Measurements from ENCODE around the gene VWC2L. TPM values are rescaled to one million over a fixed set of nuclear protein-coding genes. Genes with fewer than 3 reads are reported as not detected.

The VWC2L gene
- total RNA-seq, 1 experiment from 2014 or later, result not detected

DNA sequence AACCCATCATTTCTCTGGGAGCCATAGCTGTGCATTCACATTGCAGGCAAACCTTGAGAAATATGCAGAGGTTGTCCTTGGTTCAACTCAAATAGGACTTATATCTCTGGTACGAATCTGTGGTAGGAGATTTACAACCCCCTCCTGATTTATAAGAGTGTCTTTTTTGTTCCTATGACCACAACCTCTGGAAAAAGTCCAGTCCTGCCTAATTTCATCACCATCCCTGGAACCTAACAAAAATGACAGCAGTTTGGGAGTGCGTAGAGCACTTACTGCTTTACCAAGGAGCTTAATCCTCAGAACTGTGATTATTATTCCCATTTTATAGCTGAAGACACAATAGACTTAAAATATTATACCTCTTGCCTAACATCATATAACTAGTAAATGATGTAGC is 66.5 kb downstream of the VWC2L start:
- Mint-ChIP-seq H3K4me3 (ENCODE audit: unreplicated experiment) (no peak overlapping the region), H3K9me3 (ENCODE audit: unreplicated experiment) (no peaks in the 10 kb centered on the region), H3K27ac (ENCODE audit: unreplicated experiment) (no peak overlapping the region), H3K4me1 (ENCODE audit: low read depth, unreplicated experiment) (no peaks in the 10 kb centered on the region), H3K27me3 (ENCODE audit: insufficient read depth, unreplicated experiment) (peaks cover 4% of the 10 kb centered on the region), H3K36me3 (ENCODE audit: insufficient read depth, unreplicated experiment) (no peaks in the 10 kb centered on the region)
- Histone ChIP-seq H3K9me3 (no peaks in the 10 kb centered on the region), H3K27me3 (replicated peaks; ENCODE audit: control insufficient read depth, insufficient read depth, low read length) (no peaks in the 10 kb centered on the region), H3K4me3 (ENCODE audit: low read depth, low read length) (no peak overlapping the region), H3K4me1 (no peaks in the 10 kb centered on the region), H3K36me3 (ENCODE audit: control insufficient read depth, insufficient read depth, low read length) (no peaks in the 10 kb centered on the region)
- BruUV-seq (replicated peaks), result no TSS peak
- DNase-seq, result no peak
- intact Hi-C loops (cut with micrococcal nuclease; ENCODE audit: unreplicated experiment), result no loop called here
- TF ChIP-seq, protein P1, sequence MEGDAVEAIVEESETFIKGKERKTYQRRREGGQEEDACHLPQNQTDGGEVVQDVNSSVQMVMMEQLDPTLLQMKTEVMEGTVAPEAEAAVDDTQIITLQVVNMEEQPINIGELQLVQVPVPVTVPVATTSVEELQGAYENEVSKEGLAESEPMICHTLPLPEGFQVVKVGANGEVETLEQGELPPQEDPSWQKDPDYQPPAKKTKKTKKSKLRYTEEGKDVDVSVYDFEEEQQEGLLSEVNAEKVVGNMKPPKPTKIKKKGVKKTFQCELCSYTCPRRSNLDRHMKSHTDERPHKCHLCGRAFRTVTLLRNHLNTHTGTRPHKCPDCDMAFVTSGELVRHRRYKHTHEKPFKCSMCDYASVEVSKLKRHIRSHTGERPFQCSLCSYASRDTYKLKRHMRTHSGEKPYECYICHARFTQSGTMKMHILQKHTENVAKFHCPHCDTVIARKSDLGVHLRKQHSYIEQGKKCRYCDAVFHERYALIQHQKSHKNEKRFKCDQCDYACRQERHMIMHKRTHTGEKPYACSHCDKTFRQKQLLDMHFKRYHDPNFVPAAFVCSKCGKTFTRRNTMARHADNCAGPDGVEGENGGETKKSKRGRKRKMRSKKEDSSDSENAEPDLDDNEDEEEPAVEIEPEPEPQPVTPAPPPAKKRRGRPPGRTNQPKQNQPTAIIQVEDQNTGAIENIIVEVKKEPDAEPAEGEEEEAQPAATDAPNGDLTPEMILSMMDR (IDR thresholded peaks at IDR 0.05; ENCODE audit: insufficient read depth in 1 of 2, low read depth in 1 of 2, low read length in 1 of 2, severe bottlenecking in 1 of 2, unreplicated experiment in 1 of 2), result no peak
- ChIA-PET CTCF (no interaction called here), POLR2A (no interaction called here)

DNA sequence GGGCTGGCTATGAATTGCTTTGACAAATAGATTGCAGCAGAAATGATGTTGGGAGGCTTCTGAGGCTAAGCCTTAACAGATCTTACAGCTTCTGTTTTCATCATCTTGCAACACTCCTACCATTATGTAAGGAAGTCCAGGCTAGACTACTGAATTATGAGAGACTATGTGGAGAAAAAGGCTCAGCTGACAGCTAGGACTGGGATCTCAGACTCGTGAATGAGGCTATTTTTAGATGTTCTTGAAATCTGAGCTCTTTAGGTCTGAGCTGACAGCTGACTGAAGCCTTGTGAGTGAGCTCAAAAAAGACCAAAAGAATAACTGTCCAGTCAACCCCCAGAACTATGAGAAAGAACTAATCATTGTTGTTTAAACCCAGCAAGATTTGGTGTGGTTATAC is 70.3 kb downstream of the VWC2L start:
- DNase-seq, result no peak
- Mint-ChIP-seq H3K4me1 (ENCODE audit: low read depth, unreplicated experiment) (no peaks in the 10 kb centered on the region), H3K4me3 (ENCODE audit: unreplicated experiment) (no peak overlapping the region), H3K27me3 (ENCODE audit: insufficient read depth, unreplicated experiment) (peaks cover 4% of the 10 kb centered on the region), H3K36me3 (ENCODE audit: insufficient read depth, unreplicated experiment) (no peaks in the 10 kb centered on the region), H3K9me3 (ENCODE audit: unreplicated experiment) (no peaks in the 10 kb centered on the region), H3K27ac (ENCODE audit: unreplicated experiment) (no peak overlapping the region)
- H3K27me3 ChIP-seq (replicated peaks; ENCODE audit: control insufficient read depth, insufficient read depth, low read length), result no peaks in the 10 kb centered on the region
- no peaks in the 10 kb centered on the region for H3K36me3 ChIP-seq (ENCODE audit: control insufficient read depth, insufficient read depth, low read length)
- ChIA-PET CTCF (no interaction called here), POLR2A (no interaction called here)
- intact Hi-C loops (cut with micrococcal nuclease; ENCODE audit: unreplicated experiment), result no loop called here
- no peaks in the 10 kb centered on the region for H3K9me3 ChIP-seq
- BruUV-seq (replicated peaks), result no TSS peak
- TF ChIP-seq, protein P1 (IDR thresholded peaks at IDR 0.05; ENCODE audit: insufficient read depth in 1 of 2, low read depth in 1 of 2, low read length in 1 of 2, severe bottlenecking in 1 of 2, unreplicated experiment in 1 of 2), result no peak
- H3K4me1 ChIP-seq, result no peaks in the 10 kb centered on the region
- H3K4me3 ChIP-seq (ENCODE audit: low read depth, low read length), result no peak overlapping the region

DNA sequence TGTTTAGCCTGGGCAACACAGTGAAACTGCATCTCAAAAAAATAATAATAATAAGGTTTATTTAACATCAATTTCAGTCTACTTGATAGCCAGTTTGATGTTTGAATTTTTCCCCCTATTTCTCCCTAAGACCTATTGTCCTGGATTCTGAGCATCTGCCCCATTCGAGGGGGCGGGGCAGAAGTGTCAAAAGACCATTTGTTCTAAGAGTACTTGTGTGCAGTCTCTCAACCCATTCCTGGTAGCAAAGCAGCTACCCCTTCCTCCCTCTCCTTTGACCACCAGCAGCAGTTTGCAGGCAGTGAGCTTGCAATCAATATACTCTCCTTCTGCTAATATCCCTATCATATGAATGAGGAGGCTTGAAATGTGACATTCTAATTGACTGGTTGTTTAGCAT is 71.9 kb downstream of the VWC2L start:
- peaks cover 2% of the 10 kb centered on the region for H3K27me3 Mint-ChIP-seq (ENCODE audit: insufficient read depth, unreplicated experiment)

More for the DNA sequence above, 71.9 kb downstream of the VWC2L start:
- DNase-seq, result no peak
- TF ChIP-seq, protein P1 (IDR thresholded peaks at IDR 0.05; ENCODE audit: insufficient read depth in 1 of 2, low read depth in 1 of 2, low read length in 1 of 2, severe bottlenecking in 1 of 2, unreplicated experiment in 1 of 2), result no peak
- no peaks in the 10 kb centered on the region for H3K36me3 Mint-ChIP-seq (ENCODE audit: insufficient read depth, unreplicated experiment)
- ChIA-PET CTCF (no interaction called here), POLR2A (no interaction called here)
- no peaks in the 10 kb centered on the region for H3K4me1 Mint-ChIP-seq (ENCODE audit: low read depth, unreplicated experiment)
- Histone ChIP-seq H3K27me3 (replicated peaks; ENCODE audit: control insufficient read depth, insufficient read depth, low read length) (no peaks in the 10 kb centered on the region), H3K9me3 (no peaks in the 10 kb centered on the region), H3K4me3 (ENCODE audit: low read depth, low read length) (no peak overlapping the region), H3K36me3 (ENCODE audit: control insufficient read depth, insufficient read depth, low read length) (no peaks in the 10 kb centered on the region), H3K4me1 (no peaks in the 10 kb centered on the region)
- no peaks in the 10 kb centered on the region for H3K9me3 Mint-ChIP-seq (ENCODE audit: unreplicated experiment)
- BruUV-seq (replicated peaks), result no TSS peak
- no peak overlapping the region for H3K27ac Mint-ChIP-seq (ENCODE audit: unreplicated experiment)
- intact Hi-C loops (cut with micrococcal nuclease; ENCODE audit: unreplicated experiment), result no loop called here
- no peak overlapping the region for H3K4me3 Mint-ChIP-seq (ENCODE audit: unreplicated experiment)
